NCI-H2227 treated with DMSO at 0.1 percent for 48 hours (cell line): ENCODE data around the gene TAF6.

Experiments used
- DNase-seq: peaks from one replicate; lab custom pipeline; 2025; lab: John Stamatoyannopoulos, UW

TAF6 gene

DNA sequence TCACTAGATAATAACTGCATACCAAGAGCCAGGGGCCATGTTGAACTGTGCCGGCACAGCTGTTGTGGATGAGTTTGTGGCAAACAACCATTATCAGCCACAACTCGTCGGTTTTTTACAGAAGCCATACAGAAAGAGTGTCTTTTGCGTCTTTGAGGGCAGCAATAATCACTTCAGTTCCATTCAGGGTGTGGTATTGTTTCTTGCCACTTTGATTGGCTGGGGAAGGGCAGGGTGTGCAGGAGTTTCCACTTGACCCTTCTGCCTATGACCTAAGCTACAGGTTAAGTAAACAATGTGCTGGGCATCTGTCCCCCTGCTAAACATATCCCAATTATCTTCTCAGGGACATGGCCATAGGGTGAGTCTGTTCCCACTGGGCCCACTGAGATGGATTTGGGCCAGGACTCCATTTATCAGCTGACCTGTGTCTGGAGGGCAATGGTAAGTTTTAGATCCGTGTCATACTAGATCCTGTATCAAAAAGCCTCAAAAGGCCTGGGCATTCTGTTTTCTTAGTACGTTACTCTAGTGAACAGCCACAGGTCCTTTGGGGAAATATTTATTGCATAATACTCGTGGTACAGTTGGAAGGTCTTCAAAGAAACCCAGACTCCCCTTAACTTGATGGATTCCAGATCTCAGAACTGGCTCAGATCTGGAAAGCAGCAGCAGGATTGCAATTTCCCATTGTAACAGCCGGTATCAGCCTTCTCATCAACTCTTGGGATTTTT, 53.5 kb downstream of the TAF6 start:
- no peak for DNase-seq

DNA sequence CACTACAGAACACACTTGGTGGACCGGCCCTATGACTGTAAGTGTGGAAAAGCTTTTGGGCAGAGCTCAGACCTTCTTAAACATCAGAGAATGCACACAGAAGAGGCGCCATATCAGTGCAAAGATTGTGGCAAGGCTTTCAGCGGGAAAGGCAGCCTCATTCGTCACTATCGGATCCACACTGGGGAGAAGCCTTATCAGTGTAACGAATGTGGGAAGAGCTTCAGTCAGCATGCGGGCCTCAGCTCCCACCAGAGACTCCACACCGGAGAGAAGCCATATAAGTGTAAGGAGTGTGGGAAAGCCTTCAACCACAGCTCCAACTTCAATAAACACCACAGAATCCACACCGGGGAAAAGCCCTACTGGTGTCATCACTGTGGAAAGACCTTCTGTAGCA, 55.0 kb downstream of the TAF6 start:
- DNase-seq = no peak

- no peak for DNase-seq
Observed at GRCh38 chr7:100063376-100063775, 55.8 kb downstream of the TAF6 start.

DNA sequence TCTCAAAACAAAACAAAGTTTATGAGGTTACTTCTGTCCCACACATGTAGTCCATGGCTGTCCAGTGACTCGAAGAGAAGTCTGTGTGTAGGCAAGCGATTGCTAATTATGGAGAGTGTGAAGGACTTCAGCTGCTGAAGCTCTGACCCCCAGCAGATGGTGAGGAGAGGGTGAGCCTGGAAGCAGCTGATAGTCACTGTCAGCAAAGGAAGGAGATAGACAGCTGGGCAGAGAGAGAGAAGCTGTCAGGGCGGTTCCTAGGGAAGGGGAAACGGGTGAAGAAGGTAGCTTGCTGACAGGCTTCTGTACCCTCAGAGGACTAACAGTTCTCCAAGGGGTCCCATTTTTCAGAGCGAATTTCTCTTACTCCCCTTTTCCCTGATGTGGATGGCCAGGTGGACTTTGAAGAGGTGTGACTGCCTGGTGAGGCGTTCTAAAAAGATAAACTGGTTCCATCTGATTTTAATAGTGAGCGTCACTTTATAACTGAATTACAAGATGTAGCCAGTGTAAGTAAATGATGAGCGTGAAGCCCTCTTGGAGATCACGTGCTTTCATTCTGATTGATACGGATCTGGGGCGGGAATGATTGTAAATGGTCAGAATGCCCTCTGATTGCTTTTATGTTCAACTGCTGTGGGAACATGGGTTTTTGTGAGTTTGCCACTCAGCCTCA, 57.5 kb downstream of the TAF6 start:
- DNase-seq = no peak

GRCh38 chr7:100059251-100059739, 59.9 kb downstream of the TAF6 start:
- no peak for DNase-seq
